DMS53 (cell line): ENCODE results near the gene PDE11A.
A peak's percentile ranks its signal among the peaks of the same experiment; 100 is the strongest.

Experiments used
- DNase-seq: peaks from one replicate; lab custom pipeline; 2025; lab: John Stamatoyannopoulos, UW

Gene PDE11A

DNA sequence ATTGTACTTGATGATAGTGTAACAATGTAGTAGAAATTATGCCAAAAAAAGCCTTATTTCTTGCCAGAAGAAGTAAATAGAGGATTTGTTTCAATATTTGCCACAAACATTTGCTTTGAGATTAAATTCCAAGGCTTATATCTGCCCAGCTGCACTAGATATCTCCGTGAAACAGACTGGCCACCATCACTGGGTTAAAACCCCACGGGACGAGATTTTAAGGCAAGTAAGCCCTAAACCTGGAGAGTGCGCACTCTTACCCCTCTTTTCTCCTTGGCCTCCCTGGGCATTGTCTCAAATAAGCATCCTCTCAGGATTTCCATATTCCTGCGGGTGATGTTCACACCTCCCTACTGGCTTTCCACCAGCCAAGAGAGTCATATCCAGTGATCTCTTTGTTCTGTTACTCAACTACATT, 345.6 kb downstream of the PDE11A start:
- DNase-seq, result peak; percentile 46

- DNase-seq, result peak; percentile 78
Measured at GRCh38 chr2:177724398-177725287, 347.9 kb downstream of the PDE11A start.

GRCh38 chr2:177723235-177723634, 349.3 kb downstream of the PDE11A start:
- no peak for DNase-seq

DNA sequence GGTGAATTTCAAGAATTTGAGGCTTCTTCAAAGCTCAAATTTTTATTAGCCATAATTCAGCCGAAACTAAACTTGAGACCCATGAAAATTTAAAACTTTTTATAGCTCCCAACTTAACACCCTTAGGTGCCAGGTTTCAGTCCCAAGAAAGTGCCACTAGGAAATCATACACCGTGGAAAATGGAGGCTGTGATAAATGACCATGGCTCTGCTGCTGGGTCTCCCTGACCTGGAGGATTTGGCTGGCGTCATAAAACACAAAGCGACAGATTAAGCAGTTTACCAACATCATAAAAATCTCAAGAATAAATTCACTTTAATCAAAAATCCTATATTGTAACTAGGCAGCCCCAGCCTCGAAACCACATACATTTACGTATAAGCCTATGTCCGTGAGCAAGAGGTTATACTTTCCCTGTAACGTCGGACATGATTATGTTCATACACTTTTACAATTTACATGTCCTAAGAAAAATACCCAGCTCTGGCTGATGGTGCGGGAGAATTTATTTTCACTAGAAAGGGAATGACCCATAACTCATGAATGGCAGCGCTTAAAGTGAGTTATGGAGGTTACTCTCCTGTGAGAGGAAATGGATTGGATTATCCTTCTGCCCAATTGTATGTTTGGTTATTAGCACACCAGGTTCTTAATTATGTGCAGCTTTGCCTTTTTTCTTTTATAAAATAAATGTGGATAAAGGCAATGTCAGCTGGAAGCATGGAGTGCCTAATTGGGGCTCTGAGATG, 350.6 kb downstream of the PDE11A start:
- DNase-seq, result peak; percentile 31

GRCh38 chr2:177721087-177721486, 351.5 kb downstream of the PDE11A start:
- DNase-seq, result peak; percentile 90

GRCh38 chr2:177717831-177718618, 354.6 kb downstream of the PDE11A start:
- DNase-seq, result peak; percentile 49

DNA sequence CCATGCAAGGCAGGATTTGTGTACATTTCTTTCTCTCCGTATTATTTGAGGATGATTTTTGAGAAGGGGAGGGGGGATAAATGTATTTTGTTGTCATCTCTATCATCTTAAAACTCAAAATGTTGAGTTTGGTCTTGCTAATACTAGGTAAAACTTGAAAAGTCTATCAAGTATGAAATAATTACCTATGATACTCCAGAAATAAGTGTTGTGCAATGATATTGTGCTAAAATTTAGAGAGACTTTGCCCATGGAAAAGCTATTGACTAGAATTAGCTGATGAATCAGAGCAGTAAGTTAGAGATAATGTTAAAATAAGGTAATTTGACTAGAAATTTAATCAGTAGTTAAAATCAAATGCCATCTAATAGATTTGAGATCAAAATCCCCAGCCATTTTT, 356.1 kb downstream of the PDE11A start:
- no peak for DNase-seq

- DNase-seq, result no peak
Measured at GRCh38 chr2:177715771-177716170, 356.8 kb downstream of the PDE11A start.

DNA sequence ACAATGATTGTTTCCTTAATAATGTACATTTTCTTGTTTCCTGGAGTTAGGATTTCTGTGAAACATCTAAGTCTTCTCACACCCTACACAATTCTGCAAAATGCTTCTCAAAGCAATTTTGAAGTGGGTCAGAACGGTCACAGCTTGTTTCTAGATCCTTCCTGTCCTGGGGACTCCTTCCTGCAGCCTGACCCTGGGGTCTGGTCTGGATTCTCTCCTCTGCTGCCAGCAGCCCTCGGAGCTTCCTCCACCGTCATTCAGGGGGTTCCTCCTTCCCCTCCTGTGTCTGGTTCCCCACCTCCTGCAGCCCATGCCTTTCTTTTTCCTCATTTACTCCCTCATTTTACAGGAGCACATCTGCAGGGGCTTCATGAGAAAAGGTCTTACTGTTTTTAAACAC, 357.9 kb downstream of the PDE11A start:
- no peak for DNase-seq

GRCh38 chr2:177712462-177712861, 360.1 kb downstream of the PDE11A start:
- DNase-seq, result no peak

DNA sequence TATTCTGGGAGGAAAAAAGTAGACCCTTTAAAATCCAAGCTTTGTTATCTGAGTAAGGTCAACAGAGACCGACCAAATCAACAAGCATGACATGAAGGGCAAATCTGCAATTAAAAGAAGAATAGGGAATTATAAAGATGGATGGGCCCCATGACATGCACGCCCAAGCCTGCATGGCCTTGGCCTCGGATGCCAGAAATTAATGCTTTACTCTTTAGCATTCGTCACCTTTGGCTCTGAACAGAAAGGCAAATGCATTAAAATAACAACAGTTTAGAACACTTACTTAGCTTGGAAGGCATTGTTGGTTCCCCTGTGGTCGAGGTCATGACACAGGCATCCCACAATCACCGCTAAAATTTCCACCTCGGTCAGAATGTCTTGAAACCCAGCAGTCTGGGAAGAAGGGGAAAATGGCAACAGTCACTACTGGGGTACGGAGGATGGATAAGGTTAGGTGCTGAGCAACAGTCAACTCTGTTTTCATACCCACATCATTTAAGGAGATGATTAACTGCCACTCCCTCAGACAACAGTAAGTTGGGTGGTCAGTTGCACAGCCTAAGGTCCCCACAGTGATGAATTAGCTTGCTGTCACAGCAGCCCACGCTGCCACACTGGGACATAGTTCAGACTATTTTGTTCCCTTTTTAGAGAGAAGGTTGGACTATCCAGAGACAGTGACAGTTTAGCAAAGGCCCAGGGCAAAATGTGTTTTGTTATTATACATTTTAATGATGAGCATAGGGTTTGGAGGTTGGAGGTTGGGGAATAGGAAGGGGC, 360.9 kb downstream of the PDE11A start:
- no peak for DNase-seq

DNA sequence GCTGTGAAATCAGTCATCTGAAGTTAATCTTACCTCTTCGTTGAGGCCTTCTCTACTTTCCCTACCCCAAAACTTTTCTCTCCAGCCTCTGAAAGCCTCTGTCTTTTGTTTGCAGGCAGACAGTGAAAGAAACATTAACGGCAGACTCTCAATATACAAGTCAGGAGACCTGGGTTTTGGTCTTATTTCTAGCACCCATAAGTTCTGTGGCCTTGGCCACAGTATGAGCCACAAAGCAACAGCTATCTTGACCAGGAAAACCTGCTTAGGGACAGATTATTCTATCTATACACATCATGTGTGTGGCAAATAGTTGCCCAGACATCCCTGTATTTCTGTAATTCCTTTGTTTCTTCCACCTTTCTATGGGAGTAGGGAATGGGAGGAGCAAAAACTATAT, 361.7 kb downstream of the PDE11A start:
- DNase-seq, result no peak

DNA sequence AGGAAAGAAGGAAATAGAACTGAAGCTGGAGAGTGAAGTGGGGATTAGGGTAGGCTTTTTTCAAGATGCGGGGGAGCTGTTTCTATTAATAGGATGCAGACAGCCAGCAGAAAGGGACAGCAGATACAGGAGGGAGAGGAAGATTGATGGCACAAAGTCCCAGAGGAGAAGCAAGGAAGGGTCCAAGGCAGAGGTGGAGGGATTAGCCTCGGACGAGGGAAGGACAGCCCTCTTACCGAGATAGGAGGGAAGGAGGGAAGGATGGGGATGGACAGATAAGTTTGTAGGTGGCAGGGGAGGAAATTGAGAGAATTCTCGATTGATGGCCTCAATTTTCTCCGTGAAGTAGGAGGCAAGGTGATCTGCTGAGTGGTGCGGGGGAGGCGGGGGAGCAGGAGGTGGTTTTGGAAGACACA, 362.6 kb downstream of the PDE11A start:
- no peak for DNase-seq

DNA sequence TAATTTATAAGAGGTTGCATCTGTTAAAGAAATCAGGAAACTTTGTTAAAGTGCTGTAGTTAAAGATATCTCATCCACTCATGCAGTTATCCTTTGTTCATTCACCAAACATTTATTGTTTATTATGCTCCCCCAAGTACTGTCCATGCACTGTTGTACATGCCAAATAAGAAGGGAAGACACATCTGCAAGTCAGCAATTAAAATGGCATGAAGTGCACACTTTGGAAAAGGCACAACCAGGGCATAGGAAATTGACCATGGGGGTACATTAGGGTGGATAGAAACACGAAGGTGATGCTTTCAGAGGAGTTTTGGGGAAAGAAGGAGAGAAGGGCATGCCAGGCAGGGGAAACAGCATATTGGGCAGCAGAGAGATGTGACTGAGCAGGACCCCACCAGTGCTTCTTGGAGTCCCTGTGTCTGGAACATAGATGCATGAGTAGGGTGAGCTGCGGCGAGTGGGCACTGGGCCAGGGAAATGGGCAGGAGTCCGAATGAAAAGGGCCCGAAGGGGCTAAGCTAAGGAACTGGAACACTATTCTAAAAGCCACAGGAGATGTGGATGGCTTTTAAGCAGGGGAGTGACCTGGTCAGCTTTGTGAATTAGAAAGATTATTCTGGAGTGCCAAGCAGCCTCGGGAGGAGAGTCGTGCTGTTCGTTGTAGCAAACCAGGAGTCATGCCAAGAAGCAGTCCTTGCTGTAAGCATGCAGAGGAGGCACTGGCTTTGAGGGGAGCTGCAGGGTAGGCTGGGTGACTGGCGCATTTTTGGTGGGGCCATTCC, 363.7 kb downstream of the PDE11A start:
- no peak for DNase-seq

DNA sequence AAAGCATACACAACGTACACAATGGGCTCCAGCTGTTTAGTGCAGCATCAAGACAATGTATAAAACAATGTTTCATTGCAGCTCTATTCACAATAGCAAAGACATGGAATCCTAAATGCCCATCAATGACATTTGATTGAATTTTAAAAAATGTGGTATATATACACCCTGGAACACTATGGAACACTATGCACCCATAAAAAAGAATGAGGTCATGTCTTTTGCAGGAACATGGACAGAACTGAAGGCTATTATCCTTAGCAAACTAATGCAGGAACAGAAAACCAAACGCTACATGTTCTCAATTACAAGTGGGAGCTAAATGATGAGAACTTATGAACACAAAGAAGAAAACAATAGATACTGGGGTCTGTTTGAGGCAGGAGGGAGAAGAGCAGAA, 364.5 kb downstream of the PDE11A start:
- no peak for DNase-seq

DNA sequence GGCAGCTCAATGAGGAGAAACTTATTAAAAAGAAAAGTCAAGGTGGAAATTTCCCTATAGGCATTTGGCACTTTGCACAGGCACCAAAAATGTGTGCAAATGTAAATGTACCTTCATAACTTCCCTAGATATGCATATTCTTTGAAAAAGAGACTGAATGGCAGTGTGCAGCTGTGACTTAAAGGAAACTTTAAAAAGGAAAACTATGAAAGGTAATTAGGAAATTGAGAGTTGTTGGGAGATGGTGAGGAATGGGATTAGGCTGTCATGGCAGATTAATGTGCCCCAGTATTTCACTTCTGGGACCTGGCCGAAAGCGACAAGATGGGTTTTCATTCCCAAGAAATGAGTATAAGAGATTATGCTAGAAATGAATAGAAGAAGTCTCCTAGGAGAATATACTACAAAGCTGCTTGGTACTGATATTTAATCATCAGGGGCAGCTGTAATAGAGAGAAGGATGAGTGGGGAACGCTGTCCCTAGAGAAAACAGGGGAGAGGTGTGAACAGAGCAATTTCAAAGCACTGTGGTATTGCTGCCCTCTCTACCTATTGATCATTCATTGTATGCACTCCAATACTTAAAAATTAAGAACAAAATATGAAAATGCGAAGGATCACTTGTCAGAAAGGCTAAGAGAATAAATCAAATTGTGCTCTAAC, 366.9 kb downstream of the PDE11A start:
- DNase-seq, result no peak

DNA sequence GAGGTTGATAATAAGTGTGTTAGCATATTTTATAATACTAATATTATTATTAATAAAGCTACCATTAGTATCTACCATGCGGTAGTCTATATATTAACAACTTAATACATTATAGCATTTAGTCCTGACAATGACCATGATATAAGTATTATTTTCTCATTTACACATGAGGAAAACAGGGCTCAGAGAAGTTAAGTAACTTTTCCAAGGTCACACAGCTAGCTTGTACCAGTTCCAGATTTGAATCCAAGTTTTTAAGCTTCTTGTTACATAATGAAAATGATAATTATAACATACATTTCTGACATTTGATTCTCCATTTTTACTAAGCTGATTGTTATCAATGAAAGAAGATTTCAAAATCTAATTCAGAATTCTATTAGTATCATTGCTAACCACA, 369.4 kb downstream of the PDE11A start:
- DNase-seq, result no peak

GRCh38 chr2:177698281-177698680, 374.3 kb downstream of the PDE11A start:
- no peak for DNase-seq

DNA sequence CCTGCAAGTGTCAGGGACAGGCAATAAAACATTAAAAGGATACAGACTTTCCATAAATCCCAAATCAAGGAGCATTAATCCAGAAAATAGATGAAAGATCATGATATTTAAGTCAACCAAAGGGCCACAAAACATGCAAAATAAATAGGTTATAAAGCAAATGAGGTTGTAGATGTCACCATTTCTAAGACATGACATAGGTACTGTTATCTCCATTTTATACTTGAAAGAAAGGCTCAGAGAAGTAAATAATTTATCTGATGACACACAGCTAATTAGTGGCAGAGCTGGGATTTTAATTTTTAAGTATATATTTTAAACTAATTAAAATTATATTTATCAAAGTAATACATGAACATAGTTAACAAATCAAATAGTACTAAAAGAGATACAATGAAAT, 378.2 kb downstream of the PDE11A start:
- DNase-seq, result no peak

DNA sequence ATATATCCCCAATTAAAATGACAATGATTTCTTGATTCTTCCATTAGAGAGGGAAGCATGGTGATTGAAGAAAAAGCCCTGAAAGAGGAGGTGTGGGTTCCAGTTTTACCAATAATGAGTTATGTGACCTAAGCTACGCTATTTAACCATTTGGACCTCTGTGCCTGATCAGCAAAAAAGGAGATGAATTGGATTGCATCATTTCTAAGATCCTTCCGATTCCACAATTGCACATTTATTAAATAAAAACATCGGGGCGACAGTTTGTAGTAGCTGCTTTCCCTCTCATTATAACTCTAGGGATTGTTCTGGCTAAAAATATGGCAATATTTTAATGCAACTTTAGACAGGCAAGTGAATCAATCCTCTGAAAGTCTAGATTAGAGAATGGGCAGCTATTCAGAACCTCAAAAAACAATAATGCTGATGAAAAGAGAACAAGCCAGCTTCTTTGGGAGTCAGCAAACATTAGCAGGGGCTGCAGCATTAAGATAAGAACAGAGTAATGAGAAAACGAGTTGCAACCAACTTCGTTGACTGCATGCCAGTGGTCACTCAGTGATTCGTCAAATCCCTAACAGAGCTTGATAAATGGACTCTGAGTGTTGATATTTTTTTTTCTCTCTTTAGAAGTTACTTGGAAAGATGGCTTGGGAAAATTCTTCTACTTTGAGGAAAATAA, 378.8 kb downstream of the PDE11A start:
- DNase-seq, result no peak
